Stromal cell of bone marrow (primary cell): ENCODE results near the gene CASP10.
"Not testable (repeated sequence)": the region's sequence is repeated elsewhere in the genome, so short reads cannot be mapped to it uniquely, and the experiment has no call there.

ENCODE experiments used
- DNase-seq: peaks from one replicate; pipeline ENCODE4 v3.0.0-alpha.2; 2012; ENCODE audit warnings: low read depth

Gene CASP10

GRCh38 chr2:201156036-201156435 is 26.9 kb upstream of the CASP10 start:
- no peak for DNase-seq

DNA sequence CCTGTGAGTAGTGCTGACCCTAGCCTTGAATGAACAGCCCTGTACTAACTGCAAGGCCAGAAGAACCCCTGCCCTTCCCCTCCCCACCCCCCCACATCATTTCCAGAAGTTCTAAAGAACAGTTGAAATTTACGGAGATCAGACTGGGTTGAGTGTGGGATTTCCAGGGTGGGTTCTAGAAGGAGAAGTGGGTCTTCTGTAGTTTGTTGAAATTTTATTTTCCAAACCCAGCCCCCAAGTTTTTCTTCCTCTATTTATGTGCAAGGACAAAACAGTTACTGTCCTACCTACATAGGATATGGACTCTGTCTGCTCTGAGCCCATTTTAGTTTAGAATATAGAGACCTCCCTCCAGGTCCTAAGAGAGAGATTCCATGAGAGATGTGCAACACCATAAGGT is 26.3 kb upstream of the CASP10 start:
- no peak for DNase-seq

GRCh38 chr2:201157694-201158093 is 25.2 kb upstream of the CASP10 start:
- no peak for DNase-seq

- peak; percentile 68 for DNase-seq
These were observed 24.6 kb upstream of the CASP10 start for GRCh38 chr2:201158111-201158929.

DNA sequence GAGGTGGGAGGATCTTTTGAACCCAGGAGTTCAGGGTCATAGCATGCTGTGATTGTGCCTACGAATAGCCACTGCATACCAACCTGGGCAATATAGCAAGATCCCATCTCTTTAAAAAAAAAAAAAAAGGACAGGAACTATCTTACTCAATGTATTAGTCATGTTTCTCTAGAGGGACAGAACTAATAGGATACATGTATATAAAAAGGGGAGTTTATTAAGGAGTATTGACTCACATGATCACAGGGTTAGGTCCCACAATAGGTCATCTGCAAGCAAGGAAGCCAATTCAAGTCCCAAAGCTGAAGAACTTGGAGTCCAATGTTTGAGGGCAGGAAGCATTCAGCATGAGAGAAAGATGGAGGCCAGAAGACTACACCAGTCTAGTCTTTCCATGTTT is 18.8 kb upstream of the CASP10 start:
- no peak for DNase-seq

DNA sequence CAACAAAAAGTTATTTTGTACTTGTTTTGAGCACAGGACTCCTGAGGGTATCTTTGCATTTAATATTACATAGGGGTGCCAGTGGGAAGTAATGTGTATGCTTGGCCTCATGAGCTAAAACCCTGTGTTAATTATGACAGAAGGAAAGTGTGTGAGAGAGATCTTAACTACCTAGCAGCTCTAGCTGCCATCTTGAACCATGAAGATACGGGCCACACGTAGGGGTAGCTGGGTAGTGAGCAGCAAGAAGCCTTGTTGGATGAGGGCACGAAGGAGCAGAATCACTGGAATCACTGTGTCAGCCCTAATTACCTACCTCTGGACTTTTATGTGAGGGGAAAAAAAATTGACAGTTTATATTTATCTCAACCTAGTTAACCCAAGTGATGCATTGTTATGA is 15.4 kb upstream of the CASP10 start:
- no peak for DNase-seq

DNA sequence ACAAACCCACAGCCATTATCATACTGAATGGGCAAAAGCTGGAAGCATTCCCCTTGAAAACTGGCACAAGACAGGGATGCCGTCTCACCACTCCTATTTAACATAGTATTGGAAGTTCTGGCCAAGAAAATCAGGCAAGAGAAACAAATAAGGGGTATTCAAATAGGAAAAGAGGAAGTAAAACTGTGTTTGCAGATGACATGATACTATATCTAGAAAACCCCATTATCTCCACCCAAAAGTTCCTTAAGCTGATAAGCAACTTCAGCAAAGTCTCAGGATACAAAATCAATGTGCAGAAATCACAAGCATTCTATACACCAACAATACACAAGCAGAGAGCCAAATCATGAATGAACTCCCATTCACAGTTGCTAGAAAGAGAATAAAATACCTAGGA is 14.4 kb upstream of the CASP10 start:
- not testable (repeated sequence) for DNase-seq

GRCh38 chr2:201171259-201171814 is 11.6 kb upstream of the CASP10 start:
- DNase-seq: no peak

GRCh38 chr2:201172279-201172678 is 10.7 kb upstream of the CASP10 start:
- no peak for DNase-seq

DNA sequence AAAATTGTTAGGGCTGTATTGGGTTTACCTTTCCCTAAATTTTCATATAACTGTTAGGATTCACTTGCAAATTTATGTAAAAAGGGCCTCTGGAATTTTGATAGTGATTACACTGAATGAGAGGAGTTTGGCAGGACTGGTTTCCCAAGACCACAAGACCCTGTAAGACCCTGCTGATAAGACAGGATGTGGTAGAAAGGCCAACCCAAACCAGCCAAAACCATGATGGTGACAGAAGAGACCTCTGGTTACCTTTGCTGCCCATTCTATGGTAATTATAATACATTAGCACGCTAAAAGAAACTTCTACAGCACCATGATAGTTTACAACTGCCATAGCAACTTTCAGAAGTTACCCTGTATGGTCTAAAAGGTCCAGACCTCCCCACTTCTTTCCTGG is 8.3 kb upstream of the CASP10 start:
- no peak for DNase-seq

- no peak for DNase-seq
These were observed 6.9 kb upstream of the CASP10 start for GRCh38 chr2:201176081-201176481.

GRCh38 chr2:201180010-201180409 is 2.9 kb upstream of the CASP10 start:
- DNase-seq: no peak

- no peak for DNase-seq
These were observed 405 bp downstream of the CASP10 start for GRCh38 chr2:201183365-201183727.

DNA sequence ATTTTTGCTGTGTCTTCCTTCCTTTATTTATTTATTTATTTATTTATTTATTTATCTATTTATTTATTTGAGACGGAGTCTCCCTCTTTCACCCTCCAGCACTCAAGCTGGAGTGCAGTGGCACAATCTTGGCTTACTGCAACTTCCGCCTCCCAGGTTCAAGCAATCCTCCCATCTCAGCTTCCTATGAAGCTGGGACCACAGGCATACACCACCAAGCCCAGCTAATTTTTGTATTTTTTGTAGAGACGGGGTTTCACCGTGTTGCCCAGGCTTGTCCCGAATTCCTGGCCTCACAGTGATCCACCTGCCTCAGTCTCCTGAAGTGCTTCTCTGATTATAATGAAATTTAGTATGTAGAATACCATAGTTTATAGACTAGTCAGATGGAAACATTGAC is 894 bp downstream of the CASP10 start:
- DNase-seq: not testable (repeated sequence)

DNA sequence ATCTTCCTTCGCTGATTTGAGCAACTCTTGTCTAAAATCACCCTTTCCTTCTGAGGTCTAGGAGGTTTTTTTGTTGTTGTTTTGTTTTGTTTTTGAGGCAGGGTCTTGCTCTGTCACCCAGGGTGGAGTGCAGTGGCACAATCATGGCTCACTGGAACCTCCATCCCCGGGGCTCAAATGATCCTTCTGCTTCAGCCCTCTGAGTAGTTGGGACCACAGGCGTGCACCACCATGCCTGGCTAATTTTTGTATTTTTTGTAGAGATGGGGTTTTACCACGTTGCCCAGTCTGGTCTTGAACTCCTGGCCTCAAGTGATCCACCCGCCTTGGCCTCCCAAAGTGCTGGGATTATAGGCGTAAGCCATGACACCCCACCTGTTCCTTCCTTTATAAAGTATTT is 1.3 kb downstream of the CASP10 start:
- DNase-seq: not testable (repeated sequence)

DNA sequence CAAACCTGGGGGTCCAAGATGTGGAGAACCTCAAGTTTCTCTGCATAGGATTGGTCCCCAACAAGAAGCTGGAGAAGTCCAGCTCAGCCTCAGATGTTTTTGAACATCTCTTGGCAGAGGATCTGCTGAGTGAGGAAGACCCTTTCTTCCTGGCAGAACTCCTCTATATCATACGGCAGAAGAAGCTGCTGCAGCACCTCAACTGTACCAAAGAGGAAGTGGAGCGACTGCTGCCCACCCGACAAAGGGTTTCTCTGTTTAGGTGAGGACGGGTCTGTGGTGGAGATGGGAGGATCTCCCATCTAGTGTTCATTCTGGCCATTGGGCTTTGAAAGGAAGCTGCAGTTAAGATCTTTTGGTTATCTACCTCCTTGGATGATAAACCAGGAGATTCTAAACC is 2.9 kb downstream of the CASP10 start:
- DNase-seq: no peak

DNA sequence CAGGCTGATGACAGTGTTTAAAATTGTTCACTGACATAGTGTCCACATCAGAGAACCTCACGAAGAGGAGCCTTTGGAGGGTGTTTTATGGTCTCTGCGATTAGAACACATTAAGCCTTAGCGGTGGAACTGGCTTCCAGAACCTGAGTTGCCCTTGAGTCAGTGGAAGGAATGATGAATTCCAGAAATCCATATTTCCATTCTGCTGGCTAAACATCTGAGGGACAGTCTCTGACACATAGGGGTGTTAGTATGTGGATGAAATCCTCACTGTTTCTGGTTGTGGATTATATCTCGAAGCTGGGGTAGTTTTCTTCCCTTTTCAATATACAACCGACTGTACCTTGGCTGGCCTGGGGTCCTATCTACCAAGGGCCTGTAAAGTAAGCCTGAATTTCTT is 4.0 kb downstream of the CASP10 start:
- no peak for DNase-seq

DNA sequence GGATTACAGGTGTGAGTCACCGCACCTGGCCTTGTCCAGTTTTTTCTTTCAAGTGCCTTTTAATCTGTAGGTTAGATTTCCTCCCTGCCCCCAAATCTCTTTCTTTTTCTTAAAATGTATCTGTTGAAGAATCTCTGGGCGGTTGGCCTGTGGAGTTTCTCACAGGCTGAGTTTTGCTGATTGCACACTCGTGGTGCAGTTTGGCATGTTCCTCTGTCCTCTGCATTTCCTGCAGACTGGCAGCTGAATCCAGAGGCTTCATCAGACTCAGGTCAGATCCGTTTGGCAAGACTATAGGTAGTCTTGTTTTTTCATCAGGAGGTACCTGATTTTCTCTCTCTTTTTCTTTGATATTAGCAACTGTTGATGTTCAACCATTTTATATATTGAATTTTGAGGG is 5.5 kb downstream of the CASP10 start:
- no peak for DNase-seq

GRCh38 chr2:201191132-201191875 is 8.4 kb downstream of the CASP10 start:
- no peak for DNase-seq

- no peak for DNase-seq
These were observed 11.2 kb downstream of the CASP10 start for GRCh38 chr2:201194097-201194496.

DNA sequence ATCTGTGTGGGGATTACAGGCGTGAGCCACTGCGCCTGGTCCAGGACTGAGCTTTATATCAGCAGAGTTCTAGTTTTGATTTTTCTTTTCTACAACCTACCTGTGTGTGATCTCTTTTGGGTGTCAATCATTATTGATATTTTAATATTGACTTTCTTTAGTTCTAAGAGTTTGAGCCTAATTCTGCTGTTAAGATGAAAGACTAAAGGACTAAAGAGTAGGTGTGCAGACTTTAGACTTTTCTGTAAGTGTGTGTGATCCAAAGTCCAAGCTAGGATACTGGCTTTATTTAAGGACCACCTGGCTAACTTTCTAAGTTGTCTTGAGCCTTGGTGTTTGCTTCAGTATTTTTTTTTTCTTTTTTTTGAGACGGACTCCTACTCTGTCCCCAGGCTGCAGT is 12.4 kb downstream of the CASP10 start:
- DNase-seq: no peak

DNA sequence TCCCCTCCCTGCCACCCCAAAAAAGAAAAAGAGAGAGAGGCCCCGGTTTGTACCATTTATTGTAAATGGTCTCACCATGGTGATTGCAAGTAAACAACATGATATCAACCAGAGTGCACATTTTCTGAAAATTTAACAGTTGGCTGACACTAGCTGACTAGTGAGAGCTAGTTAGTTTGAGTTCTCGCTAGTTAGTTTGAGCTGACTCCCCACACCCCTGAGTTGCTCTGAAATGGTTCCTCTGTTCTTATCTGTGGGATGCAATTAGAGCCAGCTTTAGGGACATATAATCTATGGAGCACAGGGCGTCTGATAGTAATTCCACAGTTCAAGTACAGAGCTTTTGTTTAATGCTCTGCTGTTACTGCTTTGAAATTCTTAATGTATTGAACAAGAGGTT is 13.1 kb downstream of the CASP10 start:
- no peak for DNase-seq

DNA sequence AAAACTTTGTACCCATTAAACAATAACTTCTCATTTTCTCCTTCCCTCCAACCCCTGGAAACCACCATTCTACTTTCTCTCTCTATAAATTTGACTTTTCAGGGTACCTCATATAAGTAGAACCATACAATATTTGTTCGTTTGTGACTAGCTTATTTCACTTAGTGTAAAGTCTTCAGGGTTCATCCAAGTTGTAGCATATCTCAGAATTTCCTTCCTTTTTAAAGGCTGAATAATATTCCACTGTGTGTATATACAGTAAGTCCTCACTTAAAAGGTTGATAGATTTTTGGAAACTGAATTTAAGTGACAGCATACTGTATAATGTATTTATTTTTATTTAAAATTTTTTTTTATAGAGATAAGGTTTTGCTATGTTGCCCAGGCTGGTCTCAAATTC is 13.9 kb downstream of the CASP10 start:
- no peak for DNase-seq
